Lung (tissue), 12 donors: ENCODE data around the gene STUM. TPM values are rescaled to one million over a fixed set of nuclear protein-coding genes. Genes with fewer than 3 reads are reported as not detected.

Source experiments
- ATAC-seq: fragments of 200-7000 bp; cut with Tn5 transposase; one replicate; pipeline ENCODE4 v1.9.1; 2020; ENCODE audit warnings: moderate number of reproducible peaks; ENCODE audit not compliant: insufficient read depth, low FRiP score
- DNase-seq, 3 donors: peaks; one replicate each; pipeline ENCODE4 v3.0.0-alpha.2; 2013 to 2017
- H3K27ac ChIP-seq, 2 donors: one replicate each; pipeline ENCODE4 v1.5.1; 2013; ENCODE audit warnings: mild to moderate bottlenecking in 2 of 2, moderate library complexity in 2 of 2, control low read depth in 1 of 2, inconsistent platforms in 1 of 2, low read depth in 1 of 2, low read length in 1 of 2
- H3K27me3 ChIP-seq, 3 donors: one replicate each; pipeline ENCODE4 v1.5.1; 2013; ENCODE audit warnings: low read length in 2 of 3; ENCODE audit not compliant: control insufficient read depth in 3 of 3, insufficient read depth in 3 of 3
- H3K36me3 ChIP-seq, 4 donors: one replicate each; pipeline ENCODE4 v1.5.1; 2013; ENCODE audit warnings: low read length in 4 of 4, mild to moderate bottlenecking in 1 of 4, moderate library complexity in 1 of 4; ENCODE audit not compliant: control insufficient read depth in 4 of 4, insufficient read depth in 4 of 4
- H3K4me1 ChIP-seq, 5 donors: one replicate each; pipeline ENCODE4 v1.5.1; 2013; ENCODE audit warnings: low read length in 5 of 5, mild to moderate bottlenecking in 2 of 5, moderate library complexity in 1 of 5; ENCODE audit not compliant: control insufficient read depth in 5 of 5, insufficient read depth in 5 of 5
- H3K4me3 ChIP-seq: one replicate; pipeline ENCODE4 v1.5.1; 2013; ENCODE audit warnings: mild to moderate bottlenecking, control low read depth, moderate library complexity
- H3K9ac ChIP-seq, 2 donors: one replicate each; pipeline ENCODE4 v1.5.1; 2013; ENCODE audit warnings: low read length in 2 of 2, control low read depth in 1 of 2; ENCODE audit not compliant: insufficient read depth in 1 of 2
- H3K9me3 ChIP-seq, 4 donors: one replicate each; pipeline ENCODE4 v1.5.1; 2013; ENCODE audit warnings: low read length in 3 of 4, mild to moderate bottlenecking in 1 of 4, moderate library complexity in 1 of 4; ENCODE audit not compliant: control insufficient read depth in 4 of 4, insufficient read depth in 3 of 4
- CTCF ChIP-seq: IDR thresholded peaks from 2 replicates; pipeline ENCODE4 v1.5.1; 2012; ENCODE audit warnings: mild to moderate bottlenecking; ENCODE audit errors: control extremely low read depth, extremely low read depth
- WGBS, 2 donors: extraction: QIAGEN DNeasy Blood & Tissue Kit; methylation state at CpG; one replicate each; pipeline ENCODE4 v1.1.7; 2013; 5-methylcytosine and 5-hydroxymethylcytosine counted together
- polyA plus RNA-seq, 2 donors: library from polyadenylated mRNA; stranded (reverse); fragments of 200-250 nt; gene quantifications; one replicate each; pipeline ENCODE4 v1.2.1, GENCODE V29; 2013
- total RNA-seq, 2 donors: library from RNA; depleted of rRNA in 1 of 2; stranded (reverse); fragments of >200 nt in 1 of 2; gene quantifications; one replicate each; pipeline ENCODE4 v1.2.1, GENCODE V29; 2014 to 2021
- donor health status: control.
- donor health status: control.
- donor health status: Bipolar disorder and iron deficiency.
- donor health status: healthy.
- donor health status: DM: yes; HTN: yes; CAD: no.

Gene STUM
- total and polyA plus RNA-seq, 4 donors: 0.09 to 0.58 (median 0.48) TPM

- Histone ChIP-seq H3K27ac (no peak overlapping the region), H3K9ac (no peak overlapping the region), H3K9me3 (no peaks in the 10 kb centered on the region), H3K4me3 (no peak overlapping the region), H3K36me3 (no peaks in the 10 kb centered on the region), H3K27me3 (peaks cover 0 to 7% (median 2%) of the 10 kb centered on the region in 3 donors), H3K4me1 (peaks cover 0 to 6% (median 0%) of the 10 kb centered on the region in 5 donors)
- no peak for TF ChIP-seq CTCF
- WGBS, 2 donors: 89 to 90% methylated on average over 6 of the region's 6 CpGs
- DNase-seq (no peak), ATAC-seq (no peak)
Measured at GRCh38 chr1:226568975-226569741, 20.6 kb downstream of the STUM start.

- Histone ChIP-seq H3K27me3 (peaks cover 0 to 7% (median 2%) of the 10 kb centered on the region in 3 donors), H3K9me3 (no peaks in the 10 kb centered on the region), H3K9ac (no peak overlapping the region), H3K4me1 (peaks cover 0 to 6% (median 0%) of the 10 kb centered on the region in 5 donors), H3K4me3 (no peak overlapping the region), H3K27ac (no peak overlapping the region), H3K36me3 (no peaks in the 10 kb centered on the region)
- no peak for DNase-seq
- no peak for ATAC-seq
- TF ChIP-seq CTCF: no peak
- 69 to 75% methylated on average over 4 of the region's 4 CpGs for WGBS, 2 donors
Measured at GRCh38 chr1:226569879-226570547, 21.4 kb downstream of the STUM start.

GRCh38 chr1:226571893-226572292, 23.3 kb downstream of the STUM start:
- no peak for TF ChIP-seq CTCF
- Histone ChIP-seq H3K4me3 (no peak overlapping the region), H3K9me3 (no peaks in the 10 kb centered on the region), H3K4me1 (peaks cover 0 to 15% (median 0%) of the 10 kb centered on the region in 5 donors), H3K36me3 (no peaks in the 10 kb centered on the region), H3K9ac (no peak overlapping the region), H3K27me3 (peaks cover 0 to 5% (median under 1%) of the 10 kb centered on the region in 3 donors), H3K27ac (no peak overlapping the region)
- no peak for ATAC-seq
- 69 to 77% methylated on average over 6 of the region's 6 CpGs for WGBS, 2 donors
- no peak for DNase-seq
